ENCODE measurements around the gene CEP128.

Gene CEP128

DNA sequence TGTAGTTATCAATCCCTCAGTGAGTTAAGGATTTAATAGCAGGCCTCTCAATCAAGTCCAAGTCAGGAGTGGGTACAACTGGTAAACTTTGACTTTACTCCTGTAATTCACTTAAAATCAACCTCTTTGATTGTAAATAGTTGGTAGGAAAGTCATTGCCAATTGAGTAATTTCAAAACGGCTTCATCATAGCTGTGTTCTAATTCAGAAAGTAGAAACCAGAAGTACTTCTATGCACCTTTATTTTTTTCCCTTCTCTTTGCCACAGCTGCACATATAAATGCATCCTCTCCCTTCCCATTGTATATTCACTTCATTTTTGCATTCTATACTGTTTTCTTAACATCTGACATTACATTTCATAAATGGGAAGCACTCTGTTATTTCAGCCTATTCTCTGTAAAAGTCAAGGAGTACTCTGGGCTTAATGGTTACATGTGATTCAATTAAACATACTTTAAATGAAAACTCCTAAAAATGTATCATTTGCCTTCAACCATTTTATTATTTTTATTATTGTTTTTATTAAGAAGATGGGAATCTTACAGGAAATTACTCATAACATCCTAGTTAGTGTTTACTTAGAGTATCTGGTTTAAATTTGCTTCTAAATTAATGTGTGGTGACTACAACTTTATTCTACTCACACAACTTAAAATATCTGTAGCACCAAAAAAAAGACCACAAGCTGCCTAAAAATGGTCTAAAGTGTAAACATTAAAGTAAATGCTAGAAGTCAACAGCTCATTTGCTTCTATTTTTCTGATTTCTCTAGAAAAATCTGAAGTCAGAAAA lies 171.2 kb downstream of the CEP128 start:
- no peak for ATAC-seq

DNA sequence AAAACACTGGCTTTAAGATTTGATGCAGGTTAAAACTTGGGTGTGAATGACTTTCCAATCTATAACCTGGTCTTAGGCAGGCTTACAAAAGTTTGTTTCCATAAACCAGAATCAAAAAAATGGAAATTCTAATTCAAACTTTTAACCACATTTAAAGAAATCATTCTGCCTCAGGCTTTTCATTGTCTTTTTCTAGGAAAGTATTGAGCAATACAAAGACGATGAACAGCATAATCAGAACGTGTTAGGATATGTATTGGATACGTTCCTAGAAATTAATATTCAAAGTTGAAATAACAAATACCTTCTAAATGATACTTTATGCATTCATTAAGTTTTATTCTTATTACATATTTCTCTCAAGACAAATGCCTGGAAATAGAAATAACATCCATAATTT lies 172.9 kb downstream of the CEP128 start:
- ATAC-seq = no peak

DNA sequence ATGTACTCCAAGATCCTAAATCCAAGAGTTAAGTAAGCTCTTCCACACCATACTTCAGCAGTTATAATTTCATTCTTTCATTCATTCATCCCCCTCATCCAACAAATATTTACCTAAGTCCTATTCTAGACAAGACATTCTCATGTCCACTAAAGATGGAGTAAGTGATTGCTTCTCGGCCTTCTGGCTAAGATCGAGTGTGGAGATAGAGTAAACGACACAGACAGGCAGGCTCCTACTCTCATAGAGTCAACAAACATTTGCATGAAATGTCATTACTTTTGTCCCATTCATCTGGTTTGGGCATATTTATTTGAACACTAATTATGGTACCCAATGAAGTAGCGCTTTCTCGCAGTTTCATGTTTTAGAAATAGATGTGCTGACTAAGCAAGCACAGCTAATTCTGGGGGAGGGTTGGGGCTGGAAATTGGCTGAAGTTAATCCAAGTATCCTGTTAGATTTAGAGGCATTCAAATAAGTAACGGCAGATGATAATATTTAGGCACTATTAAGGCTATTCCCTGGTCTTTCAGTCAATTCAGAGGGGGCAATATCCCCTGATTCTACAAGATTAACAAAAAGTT lies 176.5 kb downstream of the CEP128 start:
- ATAC-seq = no peak

- no peak for ATAC-seq
These were observed 177.0 kb downstream of the CEP128 start for GRCh38 chr14:80764496-80764895.

- ATAC-seq = no peak
These were observed 178.8 kb downstream of the CEP128 start for GRCh38 chr14:80762641-80763228.

DNA sequence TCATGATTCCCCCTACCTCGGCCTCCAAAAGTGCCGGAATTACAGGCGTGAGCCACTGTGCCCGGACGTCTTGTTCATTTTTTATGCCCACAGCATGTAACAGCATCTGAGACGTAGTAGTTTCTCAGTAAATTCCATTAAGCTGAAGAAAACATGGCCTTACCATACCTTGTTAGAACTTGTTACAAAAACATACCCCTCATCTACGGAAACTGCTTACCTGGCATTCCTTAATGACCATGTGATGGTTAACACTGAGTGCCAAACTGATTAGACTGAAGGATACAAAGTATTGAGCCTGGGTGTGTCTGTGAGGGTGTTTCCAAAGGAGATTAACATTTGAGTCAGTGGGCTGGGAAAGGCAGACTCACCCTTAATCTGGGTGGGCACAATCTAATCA lies 186.8 kb downstream of the CEP128 start:
- ATAC-seq = no peak

DNA sequence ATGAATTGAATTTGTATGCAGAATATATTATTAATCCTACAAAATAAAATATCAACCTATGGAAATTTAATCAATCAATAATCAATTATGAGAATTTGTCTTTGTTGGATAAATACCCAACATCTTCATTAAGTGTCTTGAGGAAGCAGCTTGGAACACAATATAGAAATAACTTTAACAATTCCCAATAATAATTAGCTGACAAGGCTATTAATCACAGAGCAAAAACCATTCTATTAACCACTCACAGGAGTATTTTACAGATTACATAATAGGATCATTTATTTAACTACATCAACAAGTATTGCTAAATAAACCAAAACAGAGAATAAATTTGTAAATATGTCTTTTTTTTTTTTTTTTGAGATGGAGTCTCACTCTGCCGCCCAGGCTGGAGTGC lies 190.3 kb downstream of the CEP128 start:
- ATAC-seq = no peak

DNA sequence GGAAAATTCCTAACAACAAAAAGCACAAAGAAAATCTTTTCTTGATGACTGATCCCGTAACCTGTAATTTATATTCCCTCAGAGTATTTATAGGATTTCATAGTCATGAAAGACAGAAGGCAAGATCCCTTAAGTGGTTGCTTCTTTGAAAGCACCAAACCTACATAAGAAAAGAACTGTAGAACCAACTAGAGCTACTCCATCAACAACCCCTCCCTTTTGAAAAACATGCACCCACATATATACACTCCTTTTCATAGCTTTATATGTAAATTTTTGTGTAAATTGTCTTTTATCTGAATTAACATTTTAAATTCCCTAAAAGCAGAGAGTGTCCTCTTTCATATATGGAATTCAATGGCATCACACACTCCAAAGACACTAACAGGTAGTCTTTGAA lies 215.3 kb downstream of the CEP128 start:
- no peak for ATAC-seq

- no peak for ATAC-seq
These were observed 222.6 kb downstream of the CEP128 start for GRCh38 chr14:80718940-80719339.

DNA sequence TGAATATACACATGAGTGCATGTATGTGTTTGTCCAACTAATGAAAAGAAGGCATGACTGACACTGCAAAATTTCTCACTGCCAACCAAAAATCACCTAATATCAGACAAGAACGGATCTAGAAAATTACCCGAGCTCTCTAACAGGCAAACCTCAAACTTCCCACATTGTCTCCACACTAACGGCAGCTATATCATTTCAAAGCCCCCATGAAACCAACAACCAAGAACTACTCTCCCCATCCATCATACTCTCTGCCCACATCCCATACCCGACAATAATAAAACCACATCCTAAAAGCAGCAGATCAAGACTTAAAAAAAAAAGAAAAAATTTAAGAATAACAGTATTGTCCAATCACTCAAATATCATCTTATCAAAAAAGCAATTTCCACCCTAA lies 227.1 kb downstream of the CEP128 start:
- no peak for ATAC-seq

DNA sequence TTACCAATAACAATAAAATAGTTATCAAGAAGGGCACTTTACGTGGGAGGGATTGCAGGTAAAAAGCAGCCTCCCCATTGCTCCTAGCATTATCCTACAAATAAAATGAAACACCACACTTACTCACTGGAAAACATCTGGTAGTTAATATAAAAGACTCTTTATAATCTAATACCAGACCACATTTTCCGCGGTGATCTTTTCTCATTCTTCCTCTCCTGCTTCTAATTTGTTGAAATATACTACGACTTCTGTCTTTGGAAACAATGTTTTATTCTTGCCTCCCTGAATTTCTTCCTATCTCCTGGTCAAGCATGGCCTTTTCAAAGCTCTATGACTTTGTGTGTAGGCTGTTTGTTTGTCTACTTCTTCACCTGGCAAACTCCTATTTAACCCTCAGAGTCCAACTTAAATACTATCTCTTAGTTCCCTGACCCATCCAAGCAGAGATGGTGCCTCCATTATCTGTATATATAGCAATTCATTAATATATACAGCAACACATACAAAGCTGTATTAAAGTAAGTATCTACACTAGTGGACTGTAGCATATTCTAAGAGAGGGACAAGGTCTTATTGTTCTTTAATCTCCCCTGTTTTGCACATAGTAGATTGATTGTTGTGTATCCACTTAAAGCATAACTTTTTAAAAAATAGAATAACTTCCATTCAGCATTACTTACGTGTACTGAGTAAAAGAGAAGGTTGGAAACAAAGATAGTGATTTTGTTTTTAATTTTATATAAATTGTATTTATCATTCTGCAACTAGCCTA lies 228.3 kb downstream of the CEP128 start:
- no peak for ATAC-seq

GRCh38 chr14:80705241-80705980 lies 236.1 kb downstream of the CEP128 start:
- no peak for ATAC-seq

DNA sequence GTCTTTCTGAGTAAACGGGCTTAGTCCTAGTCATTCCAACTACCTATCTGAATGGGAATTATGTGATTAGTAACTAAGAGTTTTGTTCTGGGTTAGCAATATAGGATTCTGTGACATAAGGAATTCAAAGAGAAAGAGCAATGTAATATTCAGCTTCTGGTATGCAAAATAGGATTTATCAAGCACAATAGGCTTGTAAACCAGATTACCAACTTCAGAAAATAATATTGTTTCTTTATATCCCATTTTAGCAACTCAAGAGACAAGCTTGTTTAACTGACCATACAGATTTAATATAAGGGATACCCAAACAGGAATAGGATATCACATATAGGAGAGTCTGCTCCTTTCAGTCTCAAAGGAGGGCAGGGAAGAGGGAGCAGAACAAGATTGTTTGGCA lies 240.9 kb downstream of the CEP128 start:
- ATAC-seq = no peak

- peak in 1 of 2 donors; percentile 13 for ATAC-seq
These were observed 241.7 kb downstream of the CEP128 start for GRCh38 chr14:80699861-80700260.

DNA sequence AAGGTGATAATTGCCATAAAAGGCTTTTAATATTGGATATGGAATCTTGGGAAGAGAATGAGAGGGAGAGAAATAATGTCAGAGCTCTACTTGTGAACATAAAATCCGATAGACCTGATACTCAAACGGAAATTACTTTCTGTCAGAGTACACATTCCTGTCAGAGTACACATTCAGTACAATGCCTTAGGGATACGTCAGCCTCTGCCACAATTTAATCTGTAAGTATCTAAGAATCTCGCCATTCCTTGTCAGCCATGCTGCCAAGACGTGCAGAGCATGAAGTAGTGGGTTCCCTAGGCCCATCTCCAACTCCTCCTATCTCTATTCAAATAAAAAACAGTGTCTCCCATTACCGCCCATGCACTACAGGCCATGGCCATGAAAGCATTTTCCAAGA lies 242.6 kb downstream of the CEP128 start:
- no peak for ATAC-seq

DNA sequence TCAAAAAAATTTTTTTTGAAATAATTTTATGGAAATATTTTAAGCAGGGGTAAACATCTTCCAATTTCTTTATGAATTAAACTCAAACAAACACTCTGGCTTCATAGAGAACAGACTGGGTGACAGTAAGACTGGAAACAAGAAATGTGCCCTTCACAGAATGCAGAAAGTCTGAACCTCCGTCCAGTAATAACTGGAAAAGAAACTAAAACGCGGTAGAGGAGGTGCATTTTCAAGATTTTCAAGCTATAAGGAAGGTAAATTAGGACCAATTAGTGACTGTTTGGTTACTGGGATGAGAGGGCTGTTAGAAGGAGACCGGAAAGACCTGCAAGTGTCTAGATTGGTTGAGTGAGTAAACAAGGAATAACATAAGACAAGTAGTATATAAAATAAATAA lies 245.7 kb downstream of the CEP128 start:
- ATAC-seq = no peak

DNA sequence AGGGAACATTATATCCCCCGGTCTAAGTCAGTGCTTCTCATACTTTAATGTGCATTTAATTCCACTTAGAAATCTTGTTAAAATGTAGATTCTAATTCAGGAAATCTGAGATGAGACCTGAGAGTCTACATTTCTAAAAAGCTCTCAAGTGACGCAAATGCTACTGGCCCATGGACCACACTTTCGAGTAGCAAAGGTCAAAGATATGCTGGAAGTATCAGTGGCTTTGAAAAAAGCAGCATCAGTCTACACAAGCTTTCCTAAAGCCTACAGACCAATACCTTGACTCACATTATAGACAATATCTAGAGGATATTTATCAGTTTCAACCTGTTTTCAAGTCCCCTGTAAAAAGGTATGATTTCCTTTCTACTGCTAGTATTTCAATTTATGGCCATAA lies 248.6 kb downstream of the CEP128 start:
- no peak for ATAC-seq

DNA sequence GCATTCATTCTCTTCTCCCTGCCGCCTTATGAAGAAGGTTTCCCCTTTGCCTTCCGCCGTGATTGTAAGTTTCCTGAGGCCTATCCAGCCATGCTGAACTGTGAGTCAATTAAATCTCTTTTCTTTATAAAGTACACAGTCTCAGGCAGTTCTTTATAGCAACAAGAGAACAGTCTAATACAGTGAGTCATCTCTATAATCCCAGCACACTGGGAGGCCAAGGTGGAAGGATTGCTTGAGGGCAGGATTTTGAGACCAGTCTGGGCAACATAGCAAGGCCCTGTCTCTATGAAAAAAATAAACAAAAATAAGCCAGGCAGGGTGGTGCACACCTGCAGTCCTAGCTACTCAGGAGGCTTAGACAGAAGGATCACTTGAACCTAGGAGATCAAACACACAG lies 259.9 kb downstream of the CEP128 start:
- ATAC-seq = no peak

DNA sequence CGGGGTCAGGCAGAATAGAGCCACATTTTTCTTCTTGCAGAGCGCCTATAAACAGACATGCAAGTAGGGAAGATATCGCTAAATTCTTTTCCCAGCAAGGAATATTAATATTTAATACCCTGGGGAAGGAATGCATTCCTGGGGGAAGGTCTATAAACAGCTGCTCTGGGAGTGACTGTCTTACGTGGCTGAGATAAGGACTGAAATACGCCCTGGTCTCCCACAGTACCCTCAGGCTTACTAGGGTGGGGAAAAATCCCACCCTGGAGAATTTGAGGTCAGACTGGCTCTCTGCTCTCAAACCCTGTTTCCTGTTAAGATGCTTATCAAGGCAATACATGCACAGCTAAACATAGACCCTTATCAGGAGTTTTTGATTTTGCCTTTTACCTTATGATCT lies 262.3 kb downstream of the CEP128 start:
- no peak for ATAC-seq

- ATAC-seq = no peak
These were observed 263.1 kb downstream of the CEP128 start for GRCh38 chr14:80678436-80678835.

DNA sequence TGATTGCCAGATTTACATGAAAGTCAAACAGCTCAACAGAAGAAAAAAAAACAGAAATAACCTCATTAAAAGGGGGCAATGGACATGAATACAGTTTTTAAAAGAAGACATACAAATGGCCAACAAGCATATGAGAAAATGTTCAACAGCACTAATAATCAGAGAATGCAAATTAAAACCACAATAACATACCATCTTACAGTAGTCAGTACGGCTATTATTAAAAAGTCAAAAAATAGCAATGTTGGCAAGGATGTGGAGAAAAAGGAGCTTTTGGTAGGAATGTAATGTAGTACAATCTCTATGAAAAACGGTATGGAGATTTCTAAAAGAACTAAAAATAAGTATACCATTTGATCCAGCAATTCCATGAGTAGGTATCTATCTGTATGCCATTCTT lies 272.1 kb downstream of the CEP128 start:
- no peak for ATAC-seq

DNA sequence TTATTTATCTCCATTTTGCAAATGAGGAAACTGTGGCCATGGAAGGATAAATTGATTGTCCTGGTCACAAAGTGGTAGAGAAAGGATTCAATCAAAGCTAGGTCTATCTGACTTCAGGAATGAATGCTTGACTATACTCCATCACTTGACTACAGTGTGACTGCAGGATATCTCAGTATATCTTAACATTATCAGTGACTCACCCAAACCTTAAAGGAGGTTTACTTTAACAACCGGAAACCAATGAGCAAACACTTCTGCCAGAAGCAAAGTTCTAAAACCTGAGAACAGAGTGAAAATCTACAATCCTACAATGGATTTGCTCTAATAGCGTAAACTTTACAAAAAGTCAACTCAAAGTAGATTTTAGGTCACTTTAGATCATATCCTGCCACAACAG lies 277.0 kb downstream of the CEP128 start:
- no peak for ATAC-seq

DNA sequence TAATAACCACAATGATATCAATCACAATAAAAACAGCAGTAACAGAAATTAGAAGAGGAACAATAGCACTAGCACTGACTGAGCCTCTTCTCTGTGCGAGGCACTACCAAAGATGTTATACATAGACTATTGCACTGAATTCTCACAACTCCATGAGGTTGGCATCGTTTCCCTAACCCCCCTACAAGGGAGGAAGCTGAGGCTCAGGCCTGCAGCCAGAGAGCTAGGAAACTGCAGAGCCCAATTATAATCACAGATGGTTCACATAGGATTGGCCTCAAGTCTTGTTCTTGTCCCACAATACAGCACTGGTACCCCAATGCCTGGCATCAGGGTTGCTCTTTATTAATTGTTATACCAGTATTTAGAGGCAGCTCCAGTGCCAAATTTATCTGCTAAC lies 278.0 kb downstream of the CEP128 start:
- ATAC-seq = no peak
